ENCODE measurements around the gene PLA1A.
"Not testable (repeated sequence)": the region's sequence is repeated elsewhere in the genome, so short reads cannot be mapped to it uniquely, and the experiment has no call there.

PLA1A gene, protein sequence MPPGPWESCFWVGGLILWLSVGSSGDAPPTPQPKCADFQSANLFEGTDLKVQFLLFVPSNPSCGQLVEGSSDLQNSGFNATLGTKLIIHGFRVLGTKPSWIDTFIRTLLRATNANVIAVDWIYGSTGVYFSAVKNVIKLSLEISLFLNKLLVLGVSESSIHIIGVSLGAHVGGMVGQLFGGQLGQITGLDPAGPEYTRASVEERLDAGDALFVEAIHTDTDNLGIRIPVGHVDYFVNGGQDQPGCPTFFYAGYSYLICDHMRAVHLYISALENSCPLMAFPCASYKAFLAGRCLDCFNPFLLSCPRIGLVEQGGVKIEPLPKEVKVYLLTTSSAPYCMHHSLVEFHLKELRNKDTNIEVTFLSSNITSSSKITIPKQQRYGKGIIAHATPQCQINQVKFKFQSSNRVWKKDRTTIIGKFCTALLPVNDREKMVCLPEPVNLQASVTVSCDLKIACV

DNA sequence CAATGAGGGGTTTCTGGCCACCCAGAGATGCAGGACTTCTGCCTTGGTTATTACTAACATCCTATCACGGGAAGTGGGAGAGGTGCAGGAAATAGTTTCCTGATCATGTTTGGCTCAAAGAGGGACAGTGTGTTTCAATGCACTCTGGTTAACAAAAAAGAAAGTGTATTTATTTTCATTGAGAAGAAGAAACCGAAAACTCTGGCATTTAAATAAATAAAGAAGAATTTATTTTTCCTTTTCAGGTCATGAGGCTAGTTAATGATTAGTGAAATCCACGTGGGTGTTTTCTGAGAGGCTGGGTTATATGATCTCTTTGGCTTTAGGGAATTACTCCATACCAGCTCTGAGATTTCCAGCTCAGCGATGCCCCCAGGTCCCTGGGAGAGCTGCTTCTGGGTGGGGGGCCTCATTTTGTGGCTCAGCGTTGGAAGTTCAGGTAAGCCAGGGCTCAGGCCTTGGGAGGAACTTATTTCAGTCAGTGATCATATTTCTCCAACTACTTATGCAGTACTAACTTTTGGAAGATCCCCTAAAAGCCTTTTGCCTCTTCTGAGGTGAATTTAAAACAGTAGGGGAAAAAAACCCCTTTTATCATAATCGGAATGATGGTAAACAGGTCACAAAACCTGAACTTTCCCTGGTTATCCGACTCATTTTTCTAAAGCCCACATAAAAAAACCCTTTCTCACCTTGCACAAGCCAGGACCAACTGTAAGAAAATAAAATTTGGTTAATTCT lies at the start of gene PLA1A:
TSS of gene PLA1A (plus strand) at position 338 of the 741 bp plus-strand sequence. CDS start at position 367, 29 bp downstream.
- peak; percentile 47 for DNase-seq (ENCODE audit: low spot score)

DNA sequence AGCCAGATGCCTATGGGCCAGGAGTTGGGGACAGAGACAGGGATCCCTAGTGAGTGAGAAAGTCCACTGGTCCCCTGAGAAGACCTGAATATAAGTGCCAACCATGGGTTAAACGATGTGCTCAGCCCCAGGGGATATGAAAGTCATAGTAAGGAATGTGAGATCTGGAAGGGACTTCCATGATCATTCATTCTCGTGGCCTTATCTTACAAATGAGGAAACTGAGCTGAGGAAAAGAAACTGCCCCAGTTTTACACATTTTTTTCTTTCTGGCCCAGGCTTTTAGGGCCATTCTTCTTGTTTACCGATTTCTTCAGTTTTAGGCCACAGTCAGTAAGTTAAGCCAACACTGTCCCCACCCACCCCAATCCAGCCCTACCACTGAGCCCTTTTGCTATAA lies 49.3 kb upstream of the PLA1A start:
- DNase-seq (ENCODE audit: low spot score): no peak

DNA sequence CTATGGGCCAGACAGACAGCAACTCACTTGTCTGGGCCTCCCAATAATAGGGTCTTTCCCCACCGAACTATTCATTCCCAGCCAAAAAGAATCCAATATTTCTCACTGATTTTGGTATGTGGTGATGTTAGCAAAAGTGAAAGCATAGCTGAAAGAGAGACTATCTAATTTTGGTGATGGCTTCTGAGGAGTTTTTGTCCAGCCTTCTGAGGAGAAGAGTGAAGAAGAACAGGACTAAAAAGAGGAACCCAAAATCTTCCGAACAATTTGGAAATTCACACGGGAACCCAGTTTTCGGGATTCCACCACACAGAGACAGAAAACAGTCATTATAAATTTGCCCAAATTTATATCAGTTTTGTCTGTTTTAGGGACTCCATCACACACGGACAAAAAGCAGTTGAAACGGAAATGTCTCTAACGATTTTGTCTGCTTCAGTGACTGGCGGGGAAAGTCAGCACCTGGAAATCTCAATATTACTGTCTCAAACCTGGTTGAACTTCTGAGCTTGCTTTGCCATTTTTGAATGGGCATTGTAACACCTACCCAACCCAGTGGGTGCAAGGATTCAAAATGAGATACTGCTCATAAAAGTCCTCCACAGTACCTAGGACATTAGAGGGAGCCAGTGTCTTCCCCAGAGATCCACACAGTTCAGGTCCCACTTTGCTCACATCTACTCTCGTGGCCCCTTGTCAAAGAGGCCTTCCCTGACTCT lies 47.3 kb upstream of the PLA1A start:
- DNase-seq (ENCODE audit: low spot score): no peak

DNA sequence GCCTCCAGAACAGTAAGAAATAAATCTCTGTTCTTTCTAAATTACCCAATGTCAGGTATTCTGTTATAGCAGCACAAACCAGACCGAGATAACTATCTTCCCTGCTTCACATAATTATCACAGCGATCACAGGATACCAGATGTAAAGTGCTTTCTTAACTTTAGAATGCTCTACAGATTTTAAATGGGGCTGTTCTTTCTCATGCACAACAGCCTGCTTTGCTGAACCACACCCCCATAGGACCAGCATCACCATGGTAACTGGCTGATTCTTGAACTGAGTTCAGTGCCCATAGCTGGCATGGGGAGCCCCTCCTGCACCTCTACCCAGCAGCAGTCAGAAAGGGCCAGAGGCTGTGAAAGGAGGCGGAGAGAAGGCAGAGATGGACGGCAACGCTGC lies 46.1 kb upstream of the PLA1A start:
- no peak for DNase-seq (ENCODE audit: low spot score)

DNA sequence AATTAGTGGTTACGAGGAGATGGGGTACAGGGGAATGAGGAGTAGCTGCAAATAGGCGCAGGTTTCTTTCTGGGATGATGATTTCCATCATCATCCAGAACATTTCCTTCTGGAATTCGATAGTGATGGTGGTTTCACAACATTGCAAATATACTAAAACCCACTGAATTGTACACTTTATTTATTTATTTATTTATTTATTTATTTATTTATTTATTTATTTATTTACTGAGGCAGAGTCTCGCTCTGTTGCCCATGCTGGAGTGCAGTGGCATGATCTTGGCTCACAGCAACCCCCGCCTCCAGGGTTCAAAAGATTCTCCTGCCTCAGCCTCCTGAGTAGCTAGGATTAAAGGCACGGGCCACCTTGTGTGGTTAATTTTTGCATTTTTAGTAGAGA lies 44.8 kb upstream of the PLA1A start:
- DNase-seq (ENCODE audit: low spot score): not testable (repeated sequence)

DNA sequence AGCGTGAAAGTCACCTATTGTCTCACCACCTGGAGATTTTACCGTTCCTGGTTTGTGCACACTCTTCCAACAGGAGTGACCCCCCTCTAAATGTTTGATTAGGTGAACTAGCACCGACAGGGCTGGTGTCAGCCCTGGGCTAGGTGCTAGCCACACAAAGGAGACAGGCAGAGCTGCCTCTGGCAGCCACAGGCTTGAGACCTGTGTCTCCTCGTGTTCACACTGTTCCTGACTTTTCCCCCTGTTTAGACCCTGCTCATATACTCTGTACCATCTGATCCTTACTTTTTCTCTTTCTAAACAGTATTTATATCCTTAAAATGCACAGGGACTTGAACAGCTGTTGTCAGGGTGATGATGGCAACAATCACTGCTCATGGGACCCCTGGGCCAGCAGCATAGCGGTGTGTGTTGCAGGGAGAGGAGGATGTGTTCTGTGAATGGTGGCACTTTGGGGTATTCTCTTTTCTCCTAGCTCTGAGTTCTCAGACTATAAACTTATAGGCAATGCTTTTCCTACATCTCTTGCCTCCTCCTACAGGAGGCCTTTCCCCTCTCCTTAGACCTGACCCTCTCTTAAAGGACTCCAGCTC lies 43.8 kb upstream of the PLA1A start:
- no peak for DNase-seq (ENCODE audit: low spot score)

DNA sequence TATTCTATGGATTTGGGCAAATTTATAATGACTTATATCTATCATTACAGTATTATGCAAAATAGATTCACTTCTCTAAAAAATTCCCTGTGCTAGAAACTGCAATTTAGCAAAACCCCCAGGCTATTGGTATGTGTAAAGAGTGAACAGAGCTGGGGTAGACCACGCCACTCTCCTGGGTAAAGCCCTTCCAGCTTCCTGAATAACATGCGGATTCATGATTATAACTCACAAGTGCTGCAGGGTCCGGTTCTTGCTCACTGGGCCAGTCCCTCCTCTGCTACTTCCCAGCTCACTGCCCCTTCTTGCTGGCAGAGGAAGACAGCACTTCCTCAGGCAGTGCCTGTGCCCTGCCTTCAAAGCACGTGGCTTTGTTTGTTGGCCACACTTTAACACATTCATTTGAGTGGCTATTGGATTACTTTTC lies 42.4 kb upstream of the PLA1A start:
- no peak for DNase-seq (ENCODE audit: low spot score)

DNA sequence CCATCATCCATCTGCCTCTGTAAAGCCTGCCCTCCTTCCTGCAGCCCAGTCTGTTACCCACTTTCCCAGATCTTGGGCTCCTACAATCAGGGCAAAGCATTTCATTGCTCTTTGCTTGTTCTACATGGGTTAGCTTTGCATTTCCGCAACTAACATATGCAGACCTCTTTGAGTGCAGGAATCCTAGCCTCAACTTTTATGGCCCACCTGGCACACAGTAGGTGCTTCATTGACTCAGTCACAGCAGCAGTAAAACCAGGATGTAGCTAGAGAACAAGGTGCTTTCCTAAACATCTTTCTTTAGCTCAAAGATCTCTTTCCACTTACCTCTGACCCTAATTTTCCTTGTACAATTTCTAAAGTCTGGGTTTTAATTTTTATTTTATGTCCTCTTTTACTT lies 41.8 kb upstream of the PLA1A start:
- no peak for DNase-seq (ENCODE audit: low spot score)

DNA sequence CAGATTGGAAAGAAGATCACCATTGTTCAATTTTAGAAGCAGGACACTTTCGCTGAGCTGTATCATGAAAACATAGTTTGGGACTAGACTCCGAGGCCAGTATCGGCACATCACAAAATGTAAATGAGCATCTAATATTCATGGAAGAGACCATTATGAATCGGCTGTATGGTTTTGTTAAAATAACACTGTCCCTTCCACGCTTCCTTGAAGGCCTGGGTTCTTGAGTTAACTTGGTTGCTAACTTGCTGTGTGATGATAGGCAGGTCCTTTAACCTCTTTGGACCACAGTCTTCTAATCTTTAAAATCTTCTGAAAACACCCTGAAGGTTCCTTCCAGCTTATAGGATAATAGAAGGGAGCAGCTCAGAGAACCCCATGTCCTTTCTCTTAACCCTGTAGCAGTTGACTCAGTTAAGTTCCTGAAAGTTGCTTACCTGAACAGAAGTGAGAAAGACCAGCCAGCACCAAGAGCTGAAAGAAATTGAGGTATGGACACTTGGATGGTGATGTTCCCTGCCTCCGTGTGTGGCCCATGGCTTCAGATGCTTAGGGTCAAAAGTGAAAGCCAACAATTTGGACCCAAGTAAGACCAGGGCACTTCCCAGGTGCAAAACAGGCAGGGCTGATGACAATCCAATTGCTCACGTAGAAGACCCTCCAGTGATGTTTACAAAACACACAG lies 40.4 kb upstream of the PLA1A start:
- DNase-seq (ENCODE audit: low spot score): no peak

DNA sequence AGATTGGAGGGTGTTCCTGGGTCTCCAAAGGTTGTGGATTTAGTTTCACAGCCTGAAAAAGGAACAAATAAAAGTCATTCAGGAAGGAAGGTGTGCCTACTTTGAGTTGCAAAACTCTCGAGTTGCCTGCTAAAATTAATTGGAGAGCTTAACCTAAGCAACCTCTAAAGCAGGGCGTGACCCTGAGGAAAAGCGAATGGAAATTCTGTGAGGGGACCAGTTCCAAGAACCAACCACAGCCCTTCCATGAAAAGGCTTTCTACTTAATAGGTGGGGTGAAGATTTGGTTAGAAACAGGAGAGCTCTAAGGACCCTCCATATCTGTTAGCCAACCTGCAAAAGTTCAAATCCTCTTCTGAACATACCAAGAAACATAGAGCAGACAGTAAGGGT lies 39.8 kb upstream of the PLA1A start:
- no peak for DNase-seq (ENCODE audit: low spot score)

DNA sequence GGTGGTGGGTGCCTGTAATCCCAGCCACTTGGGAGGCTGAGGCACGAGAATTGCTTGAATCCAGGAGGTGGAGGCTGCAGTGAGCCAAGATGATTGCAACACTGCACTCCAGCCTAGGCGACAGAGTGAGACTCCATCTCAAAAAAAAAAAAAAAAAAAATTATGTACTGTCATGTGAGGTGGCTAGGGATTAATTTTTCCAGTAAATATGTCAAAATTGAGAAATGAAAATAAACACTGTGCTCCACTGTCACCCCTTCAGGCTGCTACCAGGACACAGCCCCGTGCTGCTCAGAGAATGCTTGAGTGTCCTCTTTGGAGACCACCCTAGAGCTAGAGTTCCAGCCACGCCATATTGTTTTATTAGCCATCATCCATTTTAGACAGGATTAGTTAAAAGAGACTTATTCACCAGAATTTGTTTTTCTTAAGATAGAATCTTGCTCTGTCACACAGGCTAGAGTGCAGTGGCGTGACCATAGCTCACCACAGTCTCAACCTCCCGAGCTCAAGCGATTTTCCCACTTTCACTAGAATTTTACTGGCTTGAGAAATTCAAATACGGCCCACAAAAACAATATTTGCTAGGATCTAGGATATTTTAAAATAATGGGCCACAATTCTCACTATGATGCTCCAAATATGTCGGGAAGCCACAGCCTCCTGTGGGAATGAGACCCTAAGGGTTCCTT lies 38.9 kb upstream of the PLA1A start:
- DNase-seq (ENCODE audit: low spot score): no peak

DNA sequence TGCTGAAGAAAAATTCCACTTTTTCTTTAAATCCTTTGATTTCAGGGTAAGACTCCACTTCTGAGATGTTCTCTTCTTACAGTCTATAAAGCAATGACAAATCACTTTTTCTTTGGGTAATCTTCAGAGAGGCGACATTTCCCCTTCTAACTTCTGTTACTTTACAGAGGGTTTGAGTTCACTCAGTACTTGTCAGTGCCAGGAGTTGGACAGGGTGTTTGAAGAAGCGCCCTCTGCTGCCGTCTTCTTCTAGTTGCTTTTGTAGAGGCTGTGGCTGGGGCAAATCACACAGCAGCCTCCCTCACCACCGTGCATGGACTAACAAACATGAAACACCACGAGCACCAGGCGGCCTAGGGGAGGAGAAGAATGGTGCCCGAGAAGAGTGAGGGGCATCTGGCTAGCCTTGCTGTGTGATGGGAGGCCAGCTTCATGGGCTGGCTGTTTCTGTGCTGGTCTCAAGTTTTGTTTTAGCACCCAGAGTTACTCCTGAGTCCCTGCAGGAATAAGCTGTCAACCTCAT lies 38.2 kb upstream of the PLA1A start, which contains the start of gene CD80:
TSS of gene CD80 (minus strand) at position 174 of the 523 bp plus-strand sequence. CDS start 1,886 bp downstream, outside the sequence.
- peak; percentile 49 for DNase-seq (ENCODE audit: low spot score)

DNA sequence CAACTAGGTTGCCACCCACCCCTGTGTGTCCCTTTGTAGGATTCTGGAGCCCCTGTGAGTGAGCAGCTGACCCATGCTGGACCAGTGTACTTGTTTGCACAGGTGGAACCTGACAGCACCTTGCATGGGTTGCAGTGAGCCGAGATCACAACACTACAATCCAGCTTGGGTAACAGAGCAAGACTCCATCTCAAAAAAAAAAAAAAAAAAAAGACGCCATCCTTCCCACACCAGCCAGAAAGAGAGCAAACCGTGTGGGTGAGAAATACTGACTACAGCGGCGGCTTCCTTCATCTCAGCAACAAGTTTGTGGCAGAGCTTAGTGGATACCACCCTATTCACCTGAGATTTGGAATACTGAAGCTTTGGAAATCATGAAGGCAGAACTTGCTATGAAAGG lies 37.5 kb upstream of the PLA1A start:
- DNase-seq (ENCODE audit: low spot score): no peak

DNA sequence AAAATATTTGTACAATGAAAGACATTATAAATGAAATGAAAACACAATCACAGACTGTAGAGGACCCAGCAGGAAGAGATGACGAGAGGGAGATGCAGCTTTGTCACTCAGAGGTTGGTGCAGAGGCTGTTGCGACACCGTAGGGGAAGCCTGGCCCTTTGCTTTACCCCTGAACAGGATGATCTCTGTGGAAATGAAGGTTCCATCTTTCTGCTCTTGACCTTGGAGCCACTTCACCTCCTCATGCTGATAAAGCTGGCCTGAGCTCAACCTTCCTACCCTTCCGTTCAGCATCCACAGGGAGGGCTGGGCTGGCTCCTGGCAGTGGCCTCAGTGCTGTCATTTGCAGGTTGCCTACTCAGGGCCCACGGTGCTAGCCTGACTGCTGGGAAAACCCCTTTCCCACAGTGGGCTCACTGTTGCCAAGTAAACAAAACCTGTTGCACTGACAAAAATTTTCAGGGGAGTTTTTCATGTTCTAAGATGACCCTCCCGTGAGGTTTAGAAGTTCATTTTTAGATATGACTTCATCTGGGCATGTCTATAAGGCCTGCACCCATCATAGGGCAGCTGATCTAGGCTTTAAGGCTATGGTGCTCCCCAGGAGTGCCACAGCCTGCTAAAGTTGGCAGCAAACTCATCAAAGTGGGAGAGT lies 35.3 kb upstream of the PLA1A start:
- no peak for DNase-seq (ENCODE audit: low spot score)

DNA sequence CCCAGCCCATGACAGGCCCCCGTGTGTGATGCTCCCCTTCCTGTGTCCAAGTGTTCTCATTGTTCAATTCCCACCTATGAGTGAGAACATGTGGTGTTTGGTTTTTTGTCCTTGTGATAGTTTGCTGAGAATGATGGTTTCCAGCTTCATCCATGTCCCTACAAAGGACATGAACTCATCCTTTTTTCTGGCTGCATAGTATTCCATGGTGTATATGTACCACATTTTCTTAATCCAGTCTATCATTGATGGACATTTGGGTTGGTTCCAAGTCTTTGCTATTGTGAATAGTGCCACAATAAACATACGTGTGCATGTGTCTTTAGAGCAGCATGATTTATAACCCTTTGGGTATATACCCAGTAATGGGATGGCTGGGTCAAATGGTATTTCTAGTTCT lies 34.4 kb upstream of the PLA1A start:
- DNase-seq (ENCODE audit: low spot score): not testable (repeated sequence)

DNA sequence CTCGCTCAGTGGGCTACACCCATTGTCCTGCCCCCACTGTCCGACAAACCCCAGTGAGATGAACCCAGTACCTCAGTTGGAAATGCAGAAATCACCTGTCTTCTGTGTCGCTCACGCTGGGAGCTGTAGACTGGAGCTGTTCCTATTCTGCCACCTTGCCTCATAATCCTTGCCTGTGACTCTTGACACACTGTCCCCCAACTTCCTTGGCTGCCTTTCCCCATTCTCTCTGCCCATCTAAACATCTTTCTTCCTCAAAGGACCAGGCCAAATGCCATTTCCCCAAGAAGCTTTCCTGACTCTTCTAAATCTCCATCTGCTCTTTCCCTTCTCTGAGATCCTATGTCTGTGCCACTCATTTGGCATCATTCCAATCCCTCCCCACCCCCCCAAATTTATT lies 28.5 kb upstream of the PLA1A start:
- DNase-seq (ENCODE audit: low spot score): no peak

DNA sequence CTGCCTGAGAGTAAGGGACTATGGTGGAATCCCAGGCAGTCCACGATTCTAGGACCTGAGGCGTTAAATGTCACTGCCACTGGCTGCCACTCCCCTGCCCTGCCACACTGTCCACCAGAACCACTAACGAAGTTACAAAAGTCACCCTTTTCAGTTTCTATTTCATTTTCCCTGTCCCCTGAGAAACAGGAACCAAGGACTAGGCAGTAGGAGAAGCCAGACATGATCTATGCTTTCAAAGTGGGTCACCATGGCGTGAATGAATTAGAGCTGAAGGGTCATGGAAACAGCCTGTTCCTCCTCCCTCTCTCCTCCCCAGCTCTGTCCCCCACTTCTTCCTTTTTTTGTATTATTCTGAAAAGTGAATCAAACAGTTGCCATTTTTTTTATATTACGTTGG lies 27.5 kb upstream of the PLA1A start:
- no peak for DNase-seq (ENCODE audit: low spot score)

DNA sequence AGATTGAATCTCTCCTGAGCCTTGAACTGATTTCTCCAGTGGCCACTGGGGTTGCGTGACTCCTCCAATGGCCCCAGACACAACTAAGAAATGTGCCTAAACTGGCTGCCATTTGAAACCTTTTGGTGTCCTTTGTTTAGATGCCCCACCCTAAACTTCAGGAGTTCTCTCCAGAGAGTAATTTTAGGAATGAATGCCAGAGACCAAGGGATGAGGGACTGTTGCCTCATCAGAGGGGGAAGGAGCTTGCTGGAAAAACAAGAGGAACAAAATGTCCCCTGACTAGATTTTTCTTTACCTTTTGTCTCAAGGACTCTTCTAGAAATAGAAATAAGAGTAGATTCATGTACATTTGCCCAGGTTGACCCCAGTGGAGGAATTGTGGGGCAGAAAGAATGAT lies 26.5 kb upstream of the PLA1A start:
- no peak for DNase-seq (ENCODE audit: low spot score)

DNA sequence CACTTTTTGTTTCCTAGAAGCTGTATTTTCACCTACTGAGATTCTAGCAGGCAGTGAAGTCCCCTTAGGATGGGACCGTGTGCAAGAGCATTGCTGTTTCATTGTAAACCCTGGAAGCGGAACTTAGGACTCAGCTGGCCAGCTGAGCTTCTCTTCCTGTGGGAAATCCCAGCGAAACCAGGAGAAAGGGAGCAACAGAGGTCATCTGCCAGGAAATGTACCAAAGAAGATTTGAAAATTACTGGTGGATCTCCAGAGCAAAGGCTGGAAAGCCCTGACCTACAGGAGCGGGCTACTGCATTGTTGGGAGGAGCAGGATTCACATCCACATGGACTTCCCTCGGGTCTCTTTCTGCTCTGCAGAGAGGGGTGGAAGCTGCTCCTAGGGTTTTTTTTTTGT lies 26.0 kb upstream of the PLA1A start:
- DNase-seq (ENCODE audit: low spot score): no peak

DNA sequence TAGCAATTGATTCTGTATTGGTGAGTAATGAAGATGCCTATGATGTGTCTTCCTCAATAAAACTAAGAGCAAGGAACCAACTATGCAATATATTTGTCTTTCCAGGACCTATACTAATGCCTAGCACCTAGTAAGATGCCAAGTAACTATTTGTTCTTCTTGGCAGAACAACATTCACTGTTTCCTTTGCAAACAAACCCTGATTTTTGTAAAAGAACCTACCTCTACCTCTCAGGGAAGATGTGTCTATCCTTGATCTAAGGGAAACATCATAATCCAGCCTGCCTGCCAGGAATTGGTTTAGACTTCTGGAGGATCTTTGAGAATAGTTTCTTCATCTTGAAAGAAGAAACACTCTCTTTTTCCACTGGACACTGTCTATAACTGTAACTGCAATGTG lies 22.2 kb upstream of the PLA1A start:
- no peak for DNase-seq (ENCODE audit: low spot score)
